Measurements from ENCODE around the gene SLC34A1. TPM values are rescaled to one million over a fixed set of nuclear protein-coding genes. Genes with fewer than 3 reads are reported as not detected.

Gene SLC34A1
- polyA plus RNA-seq, 3 donors, result not detected

GRCh38 chr5:177426566-177427210, 42.5 kb downstream of the SLC34A1 start, which contains the start of gene GRK6:
GRK6 (plus strand) TSS chr5:177426676; CDS start chr5:177426846, 170 bp downstream.
- H3K4me3 ChIP-seq (replicated peaks in 1 of 3; ENCODE audit: low read depth in 2 of 3, low read length in 3 of 3), result peak within 1 kb of the TSS; percentile 80 to 99 (median 95)
- H3K4me1 ChIP-seq (ENCODE audit: control insufficient read depth in 1 of 2, insufficient read depth in 2 of 2, low read length in 2 of 2), result peaks cover 55 to 61% of the 10 kb centered on the region in 2 donors
- peak within 1 kb of the TSS; percentile 81 for H2AFZ ChIP-seq (ENCODE audit: insufficient read depth, low read depth, low read length, poor library complexity, severe bottlenecking)
- intact Hi-C loops (cut with micrococcal nuclease), result loop anchor here (2.0 to 5.0 kb wide), 3 partner anchors 28 to 68 kb away; no protein-coding TSS in a partner anchor
- H3K4me2 ChIP-seq (replicated peaks; ENCODE audit: extremely low read depth, low read length, poor library complexity, severe bottlenecking), result peak within 1 kb of the TSS; percentile 100
- peak within 1 kb of the TSS; percentile 98 for H3K9ac ChIP-seq (ENCODE audit: insufficient read depth, low read length, poor library complexity, severe bottlenecking)
- H3K36me3 Mint-ChIP-seq, result peaks cover 15 to 36% of the 10 kb centered on the region in 2 donors
- peaks cover 57% of the 10 kb centered on the region for H3K4me1 Mint-ChIP-seq
- peaks cover 47% of the 10 kb centered on the region for H3K79me2 ChIP-seq (ENCODE audit: insufficient read depth, low read length)
- DNase-seq, result no peak
- H3K9me3 Mint-ChIP-seq, result peaks cover 0 to 4% (median 0%) of the 10 kb centered on the region in 7 donors
- peaks cover 25% of the 10 kb centered on the region for H4K20me1 ChIP-seq (ENCODE audit: insufficient read depth, low read length)
- H3K36me3 ChIP-seq (replicated peaks in 1 of 2; ENCODE audit: control insufficient read depth in 1 of 2, insufficient read depth in 2 of 2, low read length in 2 of 2), result peaks cover 12 to 19% of the 10 kb centered on the region in 2 donors
- peaks cover 0 to 1% (median 0%) of the 10 kb centered on the region in 3 donors for H3K27me3 Mint-ChIP-seq (ENCODE audit: low read depth in 3 of 3)
- H3K27ac ChIP-seq (ENCODE audit: low read depth in 1 of 2, low read length in 2 of 2), result peak within 1 kb of the TSS; percentile 98 to 100
- under 1% methylated on average over 75 of the region's 82 CpGs for WGBS (ENCODE audit: insufficient coverage)
- H3K4me3 Mint-ChIP-seq, result peak within 1 kb of the TSS; percentile 95
- no peaks in the 10 kb centered on the region for H3K9me3 ChIP-seq (replicated peaks in 1 of 2; ENCODE audit: control insufficient read depth in 1 of 2, insufficient read depth in 1 of 2, low read length in 2 of 2)
- H3K27me3 ChIP-seq (ENCODE audit: control insufficient read depth in 2 of 2, insufficient read depth in 2 of 2, low read length in 2 of 2), result no peaks in the 10 kb centered on the region
- peak within 1 kb of the TSS; percentile 99 to 100 (median 99) for H3K27ac Mint-ChIP-seq
- no peak for TF ChIP-seq CTCF (IDR thresholded peaks at IDR 0.05)

- Mint-ChIP-seq H3K4me3 (peak overlapping the region; percentile 95), H3K4me1 (peaks cover 56% of the 10 kb centered on the region), H3K27ac (peak overlapping the region; percentile 99 to 100 (median 99)), H3K27me3 (ENCODE audit: low read depth in 3 of 3) (peaks cover 0 to 1% (median 0%) of the 10 kb centered on the region in 3 donors), H3K9me3 (peaks cover 0 to under 1% (median 0%) of the 10 kb centered on the region in 7 donors), H3K36me3 (peaks cover 16 to 43% of the 10 kb centered on the region in 2 donors)
- H3K27ac ChIP-seq (ENCODE audit: low read depth in 1 of 2, low read length in 2 of 2), result peak overlapping the region; percentile 98 to 100
- 2% methylated on average over 11 of the region's 11 CpGs for WGBS (ENCODE audit: insufficient coverage)
- H3K4me1 ChIP-seq (ENCODE audit: control insufficient read depth in 1 of 2, insufficient read depth in 2 of 2, low read length in 2 of 2), result peaks cover 61 to 68% of the 10 kb centered on the region in 2 donors
- H3K9ac ChIP-seq (ENCODE audit: insufficient read depth, low read length, poor library complexity, severe bottlenecking), result peak overlapping the region; percentile 98
- H3K79me2 ChIP-seq (ENCODE audit: insufficient read depth, low read length), result peaks cover 53% of the 10 kb centered on the region
- no peak for TF ChIP-seq CTCF (IDR thresholded peaks at IDR 0.05)
- peaks cover 18 to 25% of the 10 kb centered on the region in 2 donors for H3K36me3 ChIP-seq (replicated peaks in 1 of 2; ENCODE audit: control insufficient read depth in 1 of 2, insufficient read depth in 2 of 2, low read length in 2 of 2)
- peak in 1 of 3 donors; percentile 41 for DNase-seq
- H3K27me3 ChIP-seq (ENCODE audit: control insufficient read depth in 2 of 2, insufficient read depth in 2 of 2, low read length in 2 of 2), result no peaks in the 10 kb centered on the region
- no peaks in the 10 kb centered on the region for H3K9me3 ChIP-seq (replicated peaks in 1 of 2; ENCODE audit: control insufficient read depth in 1 of 2, insufficient read depth in 1 of 2, low read length in 2 of 2)
- no peak overlapping the region for H2AFZ ChIP-seq (ENCODE audit: insufficient read depth, low read depth, low read length, poor library complexity, severe bottlenecking)
- H4K20me1 ChIP-seq (ENCODE audit: insufficient read depth, low read length), result peaks cover 31% of the 10 kb centered on the region
- peak overlapping the region; percentile 80 to 99 (median 95) for H3K4me3 ChIP-seq (replicated peaks in 1 of 3; ENCODE audit: low read depth in 2 of 3, low read length in 3 of 3)
- intact Hi-C loops (cut with micrococcal nuclease), result loop anchor here (2.0 to 5.0 kb wide), 3 partner anchors 27 to 67 kb away; no protein-coding TSS in a partner anchor
- H3K4me2 ChIP-seq (replicated peaks; ENCODE audit: extremely low read depth, low read length, poor library complexity, severe bottlenecking), result peak overlapping the region; percentile 100
These were observed 43.1 kb downstream of the SLC34A1 start for GRCh38 chr5:177427211-177427822.

Data from CD14-positive monocyte (primary cell).